Measurements from ENCODE around the gene ZNF287.
A peak's percentile ranks its signal among the peaks of the same experiment; 100 is the strongest.

The ZNF287 gene

GRCh38 chr17:16569358-16569712 lies 331 bp upstream of the ZNF287 start:
- peak overlapping the region; percentile 27; the same call in 1 of the 2 replicates for H3K27ac ChIP-seq (ENCODE audit: low read depth, low read length)

DNA sequence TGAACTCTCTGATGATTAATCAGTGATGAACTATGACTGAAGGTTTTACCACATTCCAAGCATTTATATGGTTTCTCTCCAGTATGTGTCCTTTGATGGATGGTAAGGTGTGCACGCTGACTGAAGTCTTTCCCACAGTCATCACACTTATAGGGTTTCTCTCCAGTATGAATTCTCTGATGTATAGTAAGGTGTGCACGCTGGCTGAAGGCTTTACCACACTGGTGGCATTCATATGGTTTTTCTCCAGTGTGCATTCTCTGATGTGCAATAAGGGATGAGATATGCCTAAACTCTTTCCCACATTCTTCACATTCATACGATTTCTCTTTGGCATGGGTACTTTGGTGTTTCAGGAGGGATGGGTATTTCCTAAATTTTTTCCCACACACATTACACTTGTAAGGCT lies 16.4 kb downstream of the ZNF287 start:
- Histone ChIP-seq H4K20me1 (ENCODE audit: control insufficient read depth, insufficient read depth, low read depth, low read length) (no peaks in the 10 kb centered on the region), H3K79me2 (ENCODE audit: control insufficient read depth, low read length) (no peaks in the 10 kb centered on the region), H3K9me3 (ENCODE audit: control insufficient read depth, insufficient read depth, low read length) (peaks cover 49% of the 10 kb centered on the region), H3K27me3 (ENCODE audit: control insufficient read depth, low read length) (no peaks in the 10 kb centered on the region), H3K4me1 (ENCODE audit: control insufficient read depth, low read length) (no peaks in the 10 kb centered on the region), H3K4me2 (ENCODE audit: low read length) (no peak overlapping the region), H3K36me3 (ENCODE audit: control insufficient read depth, low read length) (peaks cover 39% of the 10 kb centered on the region), H3K9me2 (replicated peaks; ENCODE audit: control insufficient read depth, low read length) (no peaks in the 10 kb centered on the region), H3F3A (ENCODE audit: control insufficient read depth, insufficient read depth) (no peaks in the 10 kb centered on the region), H3K27ac (ENCODE audit: low read depth, low read length) (no peak overlapping the region), H3K4me3 (ENCODE audit: low read length) (no peak overlapping the region)
- TF ChIP-seq, protein P1, sequence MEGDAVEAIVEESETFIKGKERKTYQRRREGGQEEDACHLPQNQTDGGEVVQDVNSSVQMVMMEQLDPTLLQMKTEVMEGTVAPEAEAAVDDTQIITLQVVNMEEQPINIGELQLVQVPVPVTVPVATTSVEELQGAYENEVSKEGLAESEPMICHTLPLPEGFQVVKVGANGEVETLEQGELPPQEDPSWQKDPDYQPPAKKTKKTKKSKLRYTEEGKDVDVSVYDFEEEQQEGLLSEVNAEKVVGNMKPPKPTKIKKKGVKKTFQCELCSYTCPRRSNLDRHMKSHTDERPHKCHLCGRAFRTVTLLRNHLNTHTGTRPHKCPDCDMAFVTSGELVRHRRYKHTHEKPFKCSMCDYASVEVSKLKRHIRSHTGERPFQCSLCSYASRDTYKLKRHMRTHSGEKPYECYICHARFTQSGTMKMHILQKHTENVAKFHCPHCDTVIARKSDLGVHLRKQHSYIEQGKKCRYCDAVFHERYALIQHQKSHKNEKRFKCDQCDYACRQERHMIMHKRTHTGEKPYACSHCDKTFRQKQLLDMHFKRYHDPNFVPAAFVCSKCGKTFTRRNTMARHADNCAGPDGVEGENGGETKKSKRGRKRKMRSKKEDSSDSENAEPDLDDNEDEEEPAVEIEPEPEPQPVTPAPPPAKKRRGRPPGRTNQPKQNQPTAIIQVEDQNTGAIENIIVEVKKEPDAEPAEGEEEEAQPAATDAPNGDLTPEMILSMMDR (IDR thresholded peaks at IDR 0.05; ENCODE audit: low read depth, low read length, poor library complexity, severe bottlenecking): no peak
- no peak for TF ChIP-seq EZH2phosphoT487 (IDR thresholded peaks at IDR 0.05; ENCODE audit: borderline replicate concordance, low read length)

More at GRCh38 chr17:16569358-16569712, 331 bp upstream of the ZNF287 start:
- no peak for TF ChIP-seq EZH2phosphoT487 (IDR thresholded peaks at IDR 0.05; ENCODE audit: borderline replicate concordance, low read length)
- TF ChIP-seq, protein P1 (IDR thresholded peaks at IDR 0.05; ENCODE audit: low read depth, low read length, poor library complexity, severe bottlenecking): no peak
- H4K20me1 ChIP-seq (ENCODE audit: control insufficient read depth, insufficient read depth, low read depth, low read length): no peaks in the 10 kb centered on the region
- H3F3A ChIP-seq (ENCODE audit: control insufficient read depth, insufficient read depth): peaks cover 7% of the 10 kb centered on the region; the same call in 1 of the 2 replicates
- H3K9me2 ChIP-seq (replicated peaks; ENCODE audit: control insufficient read depth, low read length): no peaks in the 10 kb centered on the region
- H3K4me1 ChIP-seq (ENCODE audit: control insufficient read depth, low read length): peaks cover 22% of the 10 kb centered on the region
- peaks cover 11% of the 10 kb centered on the region for H3K79me2 ChIP-seq (ENCODE audit: control insufficient read depth, low read length)
- H3K4me3 ChIP-seq (ENCODE audit: low read length): peak overlapping the region; percentile 91
- H3K36me3 ChIP-seq (ENCODE audit: control insufficient read depth, low read length): peaks cover 16% of the 10 kb centered on the region
- H3K9me3 ChIP-seq (ENCODE audit: control insufficient read depth, insufficient read depth, low read length): no peaks in the 10 kb centered on the region
- H3K4me2 ChIP-seq (ENCODE audit: low read length): peak overlapping the region; percentile 96
- H3K27me3 ChIP-seq (ENCODE audit: control insufficient read depth, low read length): no peaks in the 10 kb centered on the region

DNA sequence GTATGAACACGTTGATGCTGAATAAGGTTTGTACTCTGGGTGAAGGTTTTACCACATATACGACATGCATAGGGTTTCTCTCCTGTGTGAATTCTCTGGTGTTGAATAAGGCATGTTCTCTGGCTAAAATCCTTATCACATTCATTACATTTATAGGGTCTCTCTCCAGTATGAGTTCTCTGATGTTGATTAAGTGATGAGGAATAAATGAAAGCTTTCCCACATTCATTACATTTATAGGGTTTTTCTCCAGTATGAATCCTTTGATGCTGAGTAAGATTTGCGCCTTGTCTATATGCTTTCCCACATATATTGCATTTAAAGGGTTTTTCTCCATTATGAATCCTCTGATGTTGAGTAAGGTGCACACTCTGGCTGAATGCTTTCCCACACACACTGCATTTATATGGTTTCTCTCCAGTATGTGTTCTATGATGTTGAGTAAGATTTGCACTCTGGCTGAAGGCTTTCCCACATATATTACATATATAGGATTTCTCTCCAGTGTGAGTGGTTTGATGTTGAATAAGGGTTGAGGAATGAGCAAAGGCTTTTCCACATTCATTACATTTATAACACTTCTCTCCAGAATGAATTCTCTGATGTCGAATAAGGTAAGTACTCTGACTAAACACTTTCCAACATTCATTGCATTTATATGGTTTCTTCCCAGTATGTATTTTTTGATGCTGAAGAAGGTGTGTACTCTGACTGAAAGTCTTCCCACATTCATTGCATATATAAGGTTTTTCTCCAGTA lies 16.9 kb downstream of the ZNF287 start:
- Histone ChIP-seq H3K9me3 (ENCODE audit: control insufficient read depth, insufficient read depth, low read length) (peaks cover 51% of the 10 kb centered on the region), H3K79me2 (ENCODE audit: control insufficient read depth, low read length) (no peaks in the 10 kb centered on the region), H3K27me3 (ENCODE audit: control insufficient read depth, low read length) (no peaks in the 10 kb centered on the region), H3F3A (ENCODE audit: control insufficient read depth, insufficient read depth) (no peaks in the 10 kb centered on the region), H3K36me3 (ENCODE audit: control insufficient read depth, low read length) (peaks cover 35% of the 10 kb centered on the region), H3K27ac (ENCODE audit: low read depth, low read length) (no peak overlapping the region), H3K4me3 (ENCODE audit: low read length) (no peak overlapping the region), H3K4me1 (ENCODE audit: control insufficient read depth, low read length) (no peaks in the 10 kb centered on the region), H4K20me1 (ENCODE audit: control insufficient read depth, insufficient read depth, low read depth, low read length) (no peaks in the 10 kb centered on the region), H3K9me2 (replicated peaks; ENCODE audit: control insufficient read depth, low read length) (no peaks in the 10 kb centered on the region), H3K4me2 (ENCODE audit: low read length) (no peak overlapping the region)
- no peak for TF ChIP-seq EZH2phosphoT487 (IDR thresholded peaks at IDR 0.05; ENCODE audit: borderline replicate concordance, low read length)
- TF ChIP-seq, protein P1 (IDR thresholded peaks at IDR 0.05; ENCODE audit: low read depth, low read length, poor library complexity, severe bottlenecking): no peak

All from DOHH2 (cell line).